ENCODE measurements around the gene TRIM41.
"Not testable (repeated sequence)": the region's sequence is repeated elsewhere in the genome, so short reads cannot be mapped to it uniquely, and the experiment has no call there.

Gene TRIM41

GRCh38 chr5:181207960-181208253 is 15.2 kb upstream of the TRIM41 start (continued):
- TF ChIP-seq, protein P1, sequence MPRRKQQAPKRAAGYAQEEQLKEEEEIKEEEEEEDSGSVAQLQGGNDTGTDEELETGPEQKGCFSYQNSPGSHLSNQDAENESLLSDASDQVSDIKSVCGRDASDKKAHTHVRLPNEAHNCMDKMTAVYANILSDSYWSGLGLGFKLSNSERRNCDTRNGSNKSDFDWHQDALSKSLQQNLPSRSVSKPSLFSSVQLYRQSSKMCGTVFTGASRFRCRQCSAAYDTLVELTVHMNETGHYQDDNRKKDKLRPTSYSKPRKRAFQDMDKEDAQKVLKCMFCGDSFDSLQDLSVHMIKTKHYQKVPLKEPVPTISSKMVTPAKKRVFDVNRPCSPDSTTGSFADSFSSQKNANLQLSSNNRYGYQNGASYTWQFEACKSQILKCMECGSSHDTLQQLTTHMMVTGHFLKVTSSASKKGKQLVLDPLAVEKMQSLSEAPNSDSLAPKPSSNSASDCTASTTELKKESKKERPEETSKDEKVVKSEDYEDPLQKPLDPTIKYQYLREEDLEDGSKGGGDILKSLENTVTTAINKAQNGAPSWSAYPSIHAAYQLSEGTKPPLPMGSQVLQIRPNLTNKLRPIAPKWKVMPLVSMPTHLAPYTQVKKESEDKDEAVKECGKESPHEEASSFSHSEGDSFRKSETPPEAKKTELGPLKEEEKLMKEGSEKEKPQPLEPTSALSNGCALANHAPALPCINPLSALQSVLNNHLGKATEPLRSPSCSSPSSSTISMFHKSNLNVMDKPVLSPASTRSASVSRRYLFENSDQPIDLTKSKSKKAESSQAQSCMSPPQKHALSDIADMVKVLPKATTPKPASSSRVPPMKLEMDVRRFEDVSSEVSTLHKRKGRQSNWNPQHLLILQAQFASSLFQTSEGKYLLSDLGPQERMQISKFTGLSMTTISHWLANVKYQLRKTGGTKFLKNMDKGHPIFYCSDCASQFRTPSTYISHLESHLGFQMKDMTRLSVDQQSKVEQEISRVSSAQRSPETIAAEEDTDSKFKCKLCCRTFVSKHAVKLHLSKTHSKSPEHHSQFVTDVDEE (CRISPR knock-in tag; IDR thresholded peaks at IDR 0.05), result no peak
- TF ChIP-seq CREB5 (CRISPR knock-in tag; IDR thresholded peaks at IDR 0.05; ENCODE audit: low read depth), result 0 out of 2 replicates have a peak, but pooled peaks have one; percentile 5

GRCh38 chr5:181209006-181209405 is 14.1 kb upstream of the TRIM41 start:
- ATAC-seq, result not testable (repeated sequence)

DNA sequence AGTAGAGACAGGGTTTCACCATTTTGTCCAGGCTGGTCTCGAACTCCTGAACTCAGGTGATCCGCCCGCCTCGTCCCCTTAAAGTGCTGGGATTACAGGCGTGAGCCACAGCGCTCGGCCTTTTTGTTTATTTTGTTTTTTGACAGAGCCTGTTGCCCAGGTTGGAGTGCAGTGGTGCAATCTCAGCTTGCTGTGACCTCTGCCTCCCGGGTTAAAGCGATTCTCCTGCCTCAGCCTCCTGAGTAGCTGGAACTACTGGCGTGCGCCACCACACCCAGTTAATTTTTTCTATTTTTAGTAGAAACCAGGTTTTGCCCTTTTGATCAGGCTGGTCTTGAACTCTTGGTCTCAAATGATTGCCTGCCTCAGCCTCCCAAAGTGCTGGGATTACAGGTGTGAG is 12.9 kb upstream of the TRIM41 start:
- ATAC-seq, result not testable (repeated sequence)

GRCh38 chr5:181210698-181211097 is 12.4 kb upstream of the TRIM41 start:
- not testable (repeated sequence) for ATAC-seq

DNA sequence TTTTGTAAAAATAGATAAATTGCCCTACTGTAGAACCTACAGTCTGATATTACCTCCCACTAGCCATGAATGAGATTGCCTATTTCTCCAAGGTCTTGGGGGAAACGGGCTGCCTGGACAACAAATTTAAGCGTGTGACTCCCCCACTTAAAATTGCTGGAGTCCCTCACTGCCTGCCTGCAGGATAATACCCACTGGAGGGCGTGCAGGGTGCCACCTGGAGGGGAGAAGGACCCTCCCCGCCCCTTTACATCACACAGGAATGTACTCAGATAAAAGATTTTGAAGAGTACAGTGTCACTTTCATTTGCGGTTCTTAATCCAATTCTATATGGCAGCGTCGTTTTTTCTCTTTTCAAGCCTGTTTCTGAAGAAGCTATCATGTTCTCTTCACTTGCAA is 11.9 kb upstream of the TRIM41 start:
- TF ChIP-seq ZNF565 (CRISPR knock-in tag; conservative IDR thresholded peaks at IDR 0.05; ENCODE audit: low read depth), result no peak
- TF ChIP-seq TOX (CRISPR knock-in tag; IDR thresholded peaks at IDR 0.05; ENCODE audit: borderline replicate concordance), result no peak
- no peak for TF ChIP-seq POU6F1 (CRISPR knock-in tag; IDR thresholded peaks at IDR 0.05; ENCODE audit: borderline replicate concordance, low read depth)
- TF ChIP-seq ZC3H10 (CRISPR knock-in tag; IDR thresholded peaks at IDR 0.05), result no peak
- no peak for TF ChIP-seq RARB (CRISPR knock-in tag; IDR thresholded peaks at IDR 0.05)
- no peak for TF ChIP-seq TCF4 (CRISPR knock-in tag; IDR thresholded peaks at IDR 0.05; ENCODE audit: borderline replicate concordance)
- TF ChIP-seq SNAI2 (CRISPR knock-in tag; IDR thresholded peaks at IDR 0.05), result no peak
- TF ChIP-seq ISL1 (CRISPR knock-in tag; IDR thresholded peaks at IDR 0.05), result no peak
- TF ChIP-seq CSDC2 (CRISPR knock-in tag; IDR thresholded peaks at IDR 0.05), result no peak
- no peak for TF ChIP-seq ZFP30 (CRISPR knock-in tag; IDR thresholded peaks at IDR 0.05)
- no peak for ATAC-seq

GRCh38 chr5:181212080-181212479 is 11.0 kb upstream of the TRIM41 start:
- TF ChIP-seq PATZ1 (CRISPR knock-in tag; IDR thresholded peaks at IDR 0.05; ENCODE audit: borderline replicate concordance) (no peak), OSR1 (CRISPR knock-in tag; IDR thresholded peaks at IDR 0.05) (no peak), CSDC2 (CRISPR knock-in tag; IDR thresholded peaks at IDR 0.05) (no peak), CREB5 (CRISPR knock-in tag; IDR thresholded peaks at IDR 0.05; ENCODE audit: low read depth) (no peak), TOX (CRISPR knock-in tag; IDR thresholded peaks at IDR 0.05; ENCODE audit: borderline replicate concordance) (no peak), ZNF565 (CRISPR knock-in tag; conservative IDR thresholded peaks at IDR 0.05; ENCODE audit: low read depth) (no peak), TCF4 (CRISPR knock-in tag; IDR thresholded peaks at IDR 0.05; ENCODE audit: borderline replicate concordance) (no peak), ZFP30 (CRISPR knock-in tag; IDR thresholded peaks at IDR 0.05) (no peak), ZNF8 (CRISPR knock-in tag; IDR thresholded peaks at IDR 0.05) (no peak)
- ATAC-seq, result no peak

All from SK-N-SH treated with all-trans-retinoic acid at 6 μM for 48 hours (cell line).